ENCODE measurements around the gene FFAR2.
"Not testable (repeated sequence)": the region's sequence is repeated elsewhere in the genome, so short reads cannot be mapped to it uniquely, and the experiment has no call there.

FFAR2 gene

DNA sequence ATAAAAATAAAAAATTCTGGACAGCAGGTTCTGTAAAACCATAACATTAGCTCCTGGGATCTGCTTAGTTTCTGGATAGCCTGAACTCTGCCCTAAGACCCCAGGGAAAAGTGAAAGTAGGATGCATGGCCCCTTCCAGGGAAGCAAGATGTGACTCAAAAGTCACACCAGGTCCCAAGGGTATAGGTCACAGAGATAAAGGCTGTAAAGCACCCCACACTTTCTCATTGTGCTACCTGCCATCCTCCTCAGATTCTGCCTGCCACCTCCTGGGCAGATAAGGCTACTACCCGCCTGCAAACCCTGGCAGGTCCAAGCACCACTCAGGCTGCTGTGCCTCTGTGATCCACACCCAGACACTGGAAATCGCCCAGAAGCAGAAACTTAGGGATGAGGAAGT lies 20.6 kb downstream of the FFAR2 start:
- TF ChIP-seq, protein P1, sequence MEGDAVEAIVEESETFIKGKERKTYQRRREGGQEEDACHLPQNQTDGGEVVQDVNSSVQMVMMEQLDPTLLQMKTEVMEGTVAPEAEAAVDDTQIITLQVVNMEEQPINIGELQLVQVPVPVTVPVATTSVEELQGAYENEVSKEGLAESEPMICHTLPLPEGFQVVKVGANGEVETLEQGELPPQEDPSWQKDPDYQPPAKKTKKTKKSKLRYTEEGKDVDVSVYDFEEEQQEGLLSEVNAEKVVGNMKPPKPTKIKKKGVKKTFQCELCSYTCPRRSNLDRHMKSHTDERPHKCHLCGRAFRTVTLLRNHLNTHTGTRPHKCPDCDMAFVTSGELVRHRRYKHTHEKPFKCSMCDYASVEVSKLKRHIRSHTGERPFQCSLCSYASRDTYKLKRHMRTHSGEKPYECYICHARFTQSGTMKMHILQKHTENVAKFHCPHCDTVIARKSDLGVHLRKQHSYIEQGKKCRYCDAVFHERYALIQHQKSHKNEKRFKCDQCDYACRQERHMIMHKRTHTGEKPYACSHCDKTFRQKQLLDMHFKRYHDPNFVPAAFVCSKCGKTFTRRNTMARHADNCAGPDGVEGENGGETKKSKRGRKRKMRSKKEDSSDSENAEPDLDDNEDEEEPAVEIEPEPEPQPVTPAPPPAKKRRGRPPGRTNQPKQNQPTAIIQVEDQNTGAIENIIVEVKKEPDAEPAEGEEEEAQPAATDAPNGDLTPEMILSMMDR (IDR thresholded peaks at IDR 0.05; ENCODE audit: borderline replicate concordance, control extremely low read depth, extremely low read depth, insufficient read depth, missing control alignments), result peak; percentile 80
- peak; percentile 82 for DNase-seq (ENCODE audit: low spot score)
- in situ Hi-C loops (cut with MboI; ENCODE audit: low sequenced_read_pairs, unreplicated experiment), result loop anchor here (10.0 kb wide), 1 partner anchor 114 kb away; the partner anchor contains the start of gene FFAR3

DNA sequence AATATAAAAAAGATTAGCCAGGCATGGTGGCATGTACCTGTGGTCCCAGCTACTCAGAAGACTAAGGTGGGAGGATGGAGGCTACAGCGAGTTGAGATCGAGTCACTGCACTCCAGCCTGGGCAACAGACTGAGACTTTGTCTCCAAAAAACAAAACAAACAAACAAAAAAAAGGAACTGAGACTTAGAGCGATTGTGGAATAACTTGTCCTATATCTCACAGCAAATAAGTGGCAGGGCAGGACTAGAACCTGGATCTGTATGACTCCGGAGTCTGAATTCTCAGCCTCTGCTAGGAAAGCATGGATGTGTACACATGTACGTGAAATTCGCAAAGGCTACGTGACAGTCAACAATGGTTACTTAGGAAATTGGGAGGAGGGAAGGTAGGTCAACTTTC lies 22.1 kb downstream of the FFAR2 start:
- TF ChIP-seq, protein P1 (IDR thresholded peaks at IDR 0.05; ENCODE audit: borderline replicate concordance, control extremely low read depth, extremely low read depth, insufficient read depth, missing control alignments), result no peak
- in situ Hi-C loops (cut with MboI; ENCODE audit: low sequenced_read_pairs, unreplicated experiment), result no loop called here
- DNase-seq (ENCODE audit: low spot score), result no peak

DNA sequence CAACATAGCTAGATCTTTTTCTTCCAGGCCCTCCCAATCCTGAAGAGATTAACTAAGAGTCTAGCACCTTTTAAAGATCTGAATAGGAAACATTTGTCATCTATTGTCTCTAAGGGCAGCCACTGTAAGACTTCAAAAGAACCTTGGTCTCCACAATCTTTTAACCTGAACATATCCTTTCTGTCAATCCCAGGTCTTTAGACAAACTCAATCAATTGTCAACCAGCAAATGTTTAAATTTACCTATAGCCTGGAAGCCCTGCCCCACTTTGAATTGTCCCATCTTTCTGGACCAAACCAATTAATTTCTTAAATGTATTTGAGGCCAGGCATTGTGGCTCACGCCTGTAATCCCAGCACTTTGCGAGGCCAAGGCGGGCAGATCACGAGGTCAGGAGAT lies 23.0 kb downstream of the FFAR2 start:
- in situ Hi-C loops (cut with MboI; ENCODE audit: low sequenced_read_pairs, unreplicated experiment); DNase-seq (ENCODE audit: low spot score): not testable (repeated sequence)

DNA sequence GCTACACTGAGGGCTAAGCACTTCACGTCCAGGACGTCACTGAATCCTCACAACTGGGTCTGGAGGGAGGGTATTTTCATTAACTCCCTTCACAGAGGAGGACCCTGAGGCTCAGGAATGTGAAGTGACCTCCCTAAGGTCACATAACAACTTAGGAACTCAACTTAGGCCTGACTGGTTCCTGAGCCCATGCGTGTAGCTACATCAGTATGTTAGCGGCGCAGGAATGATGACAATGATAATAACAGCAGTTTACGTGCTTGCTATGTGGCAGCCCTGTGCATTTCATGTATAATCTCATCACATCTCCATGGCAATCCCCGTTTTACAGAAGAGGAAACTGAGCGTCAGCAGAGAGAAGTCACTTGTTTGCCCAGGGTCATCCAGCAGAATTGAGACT lies 23.9 kb downstream of the FFAR2 start:
- in situ Hi-C loops (cut with MboI; ENCODE audit: low sequenced_read_pairs, unreplicated experiment), result no loop called here
- no peak for DNase-seq (ENCODE audit: low spot score)
- TF ChIP-seq, protein P1 (IDR thresholded peaks at IDR 0.05; ENCODE audit: borderline replicate concordance, control extremely low read depth, extremely low read depth, insufficient read depth, missing control alignments), result no peak

DNA sequence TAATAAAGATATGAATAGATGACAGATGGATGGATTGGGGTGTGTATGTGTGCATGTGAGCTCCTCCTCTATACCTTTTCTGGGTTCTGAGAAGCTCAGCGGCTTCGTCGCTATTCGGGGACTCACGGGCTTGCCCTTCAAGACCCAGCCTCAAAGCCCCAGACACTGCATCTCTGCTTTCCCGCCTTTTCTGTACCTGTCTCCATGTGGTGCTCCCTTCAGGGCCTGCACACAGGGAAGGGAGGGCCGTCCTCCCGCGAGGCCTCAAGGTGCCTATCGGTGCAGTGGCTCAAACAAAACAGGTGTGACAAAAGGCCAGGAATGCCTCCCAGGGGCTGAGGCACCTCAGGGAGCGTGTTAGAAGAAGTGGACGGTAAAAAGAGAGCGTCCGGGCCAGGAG lies 26.0 kb downstream of the FFAR2 start:
- TF ChIP-seq, protein P1 (IDR thresholded peaks at IDR 0.05; ENCODE audit: borderline replicate concordance, control extremely low read depth, extremely low read depth, insufficient read depth, missing control alignments), result no peak
- in situ Hi-C loops (cut with MboI; ENCODE audit: low sequenced_read_pairs, unreplicated experiment), result no loop called here
- no peak for DNase-seq (ENCODE audit: low spot score)

DNA sequence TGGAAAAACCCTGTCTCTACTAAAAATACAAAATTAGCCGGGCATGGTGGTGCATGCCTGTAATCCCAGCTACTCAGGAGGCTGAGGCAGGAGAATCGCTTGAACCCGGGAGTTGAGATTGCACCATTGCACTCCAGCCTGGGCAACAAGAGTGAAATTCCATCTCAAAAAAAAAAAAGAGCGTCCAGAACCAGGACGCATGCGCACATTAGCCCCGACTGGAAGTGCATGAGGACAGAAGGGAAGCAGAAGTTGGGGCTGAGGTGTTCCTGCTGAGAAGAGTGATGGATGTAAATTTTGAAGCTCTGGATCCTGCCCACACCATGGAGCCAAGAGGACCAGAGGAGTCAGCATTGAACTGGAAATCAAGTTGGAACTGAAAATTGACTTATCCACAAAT lies 26.5 kb downstream of the FFAR2 start:
- in situ Hi-C loops (cut with MboI; ENCODE audit: low sequenced_read_pairs, unreplicated experiment); DNase-seq (ENCODE audit: low spot score): not testable (repeated sequence)

DNA sequence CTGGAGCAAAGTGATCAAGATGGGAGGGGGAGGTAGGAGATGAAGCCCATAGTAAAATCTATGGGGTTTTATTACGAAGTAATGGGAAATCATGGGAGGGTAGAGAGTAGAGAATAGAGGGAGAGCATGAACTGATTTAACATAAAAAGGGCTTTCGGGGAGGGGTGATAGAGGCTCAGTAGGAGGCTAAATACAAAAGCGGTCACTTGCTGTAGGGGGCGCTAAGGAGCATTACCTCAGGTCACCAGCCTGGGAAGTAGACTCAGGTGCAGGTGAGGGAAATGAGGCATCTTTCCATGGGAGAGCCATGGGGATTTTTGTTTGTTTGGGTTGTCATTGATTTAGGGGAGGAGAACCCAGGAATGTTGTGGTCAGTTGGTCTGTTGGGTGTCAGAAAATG lies 28.1 kb downstream of the FFAR2 start:
- no peak for DNase-seq (ENCODE audit: low spot score)
- in situ Hi-C loops (cut with MboI; ENCODE audit: low sequenced_read_pairs, unreplicated experiment), result no loop called here
- TF ChIP-seq, protein P1 (IDR thresholded peaks at IDR 0.05; ENCODE audit: borderline replicate concordance, control extremely low read depth, extremely low read depth, insufficient read depth, missing control alignments), result no peak
